GM21576 (cell line): ENCODE data around the gene PTPRG.

Experiments
- ATAC-seq: cut with Tn5 transposase; IDR thresholded peaks from one replicate; pipeline ENCODE4 v1.9.1; 2021; ENCODE audit warnings: mild to moderate bottlenecking, moderate library complexity; ENCODE audit not compliant: unreplicated experiment

PTPRG gene

DNA sequence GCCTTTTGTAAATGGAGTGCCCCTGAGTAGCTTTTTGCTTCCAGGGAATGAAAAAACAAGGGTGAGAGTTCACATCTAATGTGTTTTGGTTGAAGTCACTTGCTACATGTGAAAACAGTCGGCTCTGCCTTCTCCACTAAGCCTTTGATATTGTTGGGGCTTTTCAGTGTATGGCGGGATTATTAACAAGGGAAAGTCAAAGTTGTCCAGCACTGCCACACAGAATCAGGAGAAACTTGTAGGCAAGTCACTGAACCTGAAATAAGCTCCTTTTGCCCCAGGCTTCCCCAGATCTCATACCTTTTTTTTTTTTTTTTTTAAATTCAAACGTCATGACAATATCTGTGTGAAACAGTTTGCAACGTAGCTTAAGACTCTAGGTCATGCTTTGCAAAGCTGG, 564.0 kb downstream of the PTPRG start:
- ATAC-seq = no peak

DNA sequence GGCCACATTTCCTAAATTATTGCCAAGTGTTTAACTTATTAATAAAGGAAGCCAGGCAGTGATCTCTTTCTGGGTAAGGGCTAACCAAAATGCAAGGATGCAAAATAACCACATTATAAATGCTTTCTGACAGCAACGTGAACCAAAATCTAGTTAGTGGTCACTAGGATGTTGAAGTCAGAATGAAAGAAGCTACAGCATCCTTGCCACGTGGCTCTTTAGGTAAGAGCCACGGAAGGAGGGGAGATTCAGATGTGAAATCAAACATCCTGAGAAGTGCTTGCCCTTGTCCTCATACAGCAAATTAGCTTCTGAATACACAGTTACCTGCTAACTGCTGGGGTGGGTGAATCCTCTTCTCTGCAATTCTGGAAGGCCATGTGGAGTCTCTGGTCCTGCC, 565.7 kb downstream of the PTPRG start:
- no peak for ATAC-seq

DNA sequence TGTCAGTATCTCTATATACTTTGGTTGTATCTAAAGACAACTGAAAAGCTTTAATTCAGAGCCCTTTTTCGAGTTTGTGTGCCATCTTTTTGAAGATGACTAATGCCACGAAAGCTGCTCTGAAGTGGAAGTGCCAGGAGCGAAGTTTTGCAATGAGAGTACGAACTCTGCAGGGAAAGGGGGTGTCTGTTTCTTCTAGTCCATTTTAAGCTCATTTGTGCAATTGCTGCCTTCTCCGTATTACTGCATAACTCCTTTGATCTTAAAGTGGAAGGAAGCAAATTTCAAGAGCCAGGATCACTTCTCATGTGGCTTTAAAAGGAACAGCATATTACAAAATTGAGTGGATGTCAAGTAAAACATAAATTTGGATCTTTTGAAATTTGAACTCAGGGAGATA, 566.7 kb downstream of the PTPRG start:
- no peak for ATAC-seq

DNA sequence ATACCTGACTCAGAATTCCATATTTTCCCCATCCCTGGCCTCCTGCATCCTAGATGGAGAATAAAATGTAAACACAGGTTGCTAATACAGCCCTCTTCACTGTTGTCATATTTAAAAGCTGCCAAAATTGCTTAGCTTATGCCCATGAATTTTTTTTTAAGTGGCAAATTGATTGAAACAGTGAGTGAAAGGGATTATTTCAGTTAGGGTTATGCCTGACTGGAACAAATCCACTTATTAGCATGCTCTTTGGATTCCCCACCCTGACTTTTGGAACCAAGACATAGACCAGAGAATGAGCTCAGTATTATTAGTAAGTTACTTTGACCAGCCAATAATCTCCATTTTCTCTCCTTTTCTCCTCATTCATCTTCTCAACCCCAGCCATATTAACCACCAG, 567.3 kb downstream of the PTPRG start:
- no peak for ATAC-seq

GRCh38 chr3:62131050-62131449, 569.7 kb downstream of the PTPRG start:
- no peak for ATAC-seq

GRCh38 chr3:62131620-62132019, 570.2 kb downstream of the PTPRG start:
- no peak for ATAC-seq

- no peak for ATAC-seq
These were observed 570.7 kb downstream of the PTPRG start for GRCh38 chr3:62132027-62132602.

DNA sequence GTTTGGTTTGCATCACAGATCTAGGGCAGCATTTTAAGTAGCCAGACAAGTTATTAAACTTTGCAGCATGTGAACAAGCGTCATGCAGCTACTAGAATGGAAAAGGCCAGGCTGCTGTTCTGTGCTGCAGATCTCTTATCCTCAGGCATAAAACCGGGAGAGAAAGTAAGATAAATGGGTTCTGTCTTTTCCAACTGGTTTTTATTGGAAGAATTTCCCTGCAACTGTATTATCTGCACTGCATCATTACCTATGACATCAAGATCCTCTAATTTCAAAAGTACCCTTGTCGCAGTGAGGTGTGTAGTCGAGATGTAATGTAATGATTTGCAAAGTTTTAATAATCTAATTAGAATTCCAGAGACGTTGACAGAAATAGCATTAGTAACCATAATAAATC, 571.6 kb downstream of the PTPRG start:
- no peak for ATAC-seq

GRCh38 chr3:62134061-62134496, 572.7 kb downstream of the PTPRG start:
- ATAC-seq = no peak

DNA sequence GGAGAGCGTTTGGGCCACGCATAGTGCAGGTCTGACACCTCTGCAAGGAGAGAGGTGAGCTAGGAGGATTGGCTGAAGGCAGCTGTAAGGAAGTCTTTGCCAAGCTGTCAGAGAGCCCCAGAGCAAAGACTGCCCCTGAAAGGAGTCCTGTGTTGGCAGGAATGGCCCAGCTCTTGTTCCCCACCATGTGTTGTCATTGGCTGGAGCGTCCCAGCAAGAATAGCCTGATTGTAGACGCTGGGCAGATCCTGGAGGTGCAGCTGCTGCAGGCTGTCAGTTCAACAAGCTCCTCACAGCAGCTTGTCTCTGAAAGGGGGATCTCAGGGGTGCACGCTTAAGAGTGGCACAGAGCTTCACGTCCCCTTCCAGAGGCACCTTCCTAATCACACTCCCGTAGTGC, 574.4 kb downstream of the PTPRG start:
- no peak for ATAC-seq

GRCh38 chr3:62139957-62140356, 578.6 kb downstream of the PTPRG start:
- no peak for ATAC-seq

GRCh38 chr3:62142331-62143085, 581.1 kb downstream of the PTPRG start:
- no peak for ATAC-seq

DNA sequence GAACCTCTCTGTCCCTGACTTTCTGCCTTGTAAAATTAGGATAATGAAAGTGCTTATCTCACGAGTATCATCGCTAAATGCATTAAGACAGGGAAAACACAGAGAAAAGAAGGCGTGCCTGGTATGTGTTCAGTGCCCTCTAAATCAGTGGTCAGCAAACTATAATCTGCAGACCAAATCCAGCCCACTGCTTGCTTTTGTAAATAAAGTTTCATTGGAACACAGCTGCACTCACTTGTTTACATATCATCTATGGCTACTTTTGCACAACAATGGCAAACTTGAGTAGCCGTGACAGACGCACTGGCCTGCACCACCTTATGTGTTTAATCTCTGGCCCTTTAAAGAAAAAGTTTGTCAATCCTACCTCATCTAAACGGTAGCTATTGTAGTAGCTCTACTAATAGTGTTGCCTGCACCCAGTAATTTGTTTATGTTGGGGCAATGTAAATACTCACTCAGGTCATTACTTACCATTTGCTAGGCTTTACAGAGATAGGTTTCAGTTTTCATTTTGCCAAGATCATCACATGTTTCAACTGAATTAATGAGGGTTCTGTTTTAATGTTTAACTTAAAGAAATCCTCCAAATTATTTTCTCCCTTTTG, 582.6 kb downstream of the PTPRG start:
- ATAC-seq = no peak

DNA sequence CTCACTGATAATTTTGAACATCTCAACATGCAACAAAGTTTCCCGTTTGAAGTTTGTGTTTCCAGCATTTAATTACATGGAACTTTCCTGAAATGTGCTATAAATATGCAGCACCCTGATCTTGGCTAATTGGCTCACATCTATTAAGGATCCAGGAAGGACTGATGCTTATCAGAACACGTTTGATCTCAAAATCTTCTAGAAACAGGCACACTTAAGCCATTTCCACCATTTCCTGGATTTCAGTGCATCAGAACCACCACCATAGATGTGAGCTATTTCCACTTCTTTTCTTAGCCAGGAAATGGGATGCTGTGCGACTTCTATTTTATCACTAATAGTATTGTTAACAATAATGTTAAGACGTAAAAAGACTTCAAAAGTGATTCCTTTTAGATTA, 583.1 kb downstream of the PTPRG start:
- no peak for ATAC-seq

DNA sequence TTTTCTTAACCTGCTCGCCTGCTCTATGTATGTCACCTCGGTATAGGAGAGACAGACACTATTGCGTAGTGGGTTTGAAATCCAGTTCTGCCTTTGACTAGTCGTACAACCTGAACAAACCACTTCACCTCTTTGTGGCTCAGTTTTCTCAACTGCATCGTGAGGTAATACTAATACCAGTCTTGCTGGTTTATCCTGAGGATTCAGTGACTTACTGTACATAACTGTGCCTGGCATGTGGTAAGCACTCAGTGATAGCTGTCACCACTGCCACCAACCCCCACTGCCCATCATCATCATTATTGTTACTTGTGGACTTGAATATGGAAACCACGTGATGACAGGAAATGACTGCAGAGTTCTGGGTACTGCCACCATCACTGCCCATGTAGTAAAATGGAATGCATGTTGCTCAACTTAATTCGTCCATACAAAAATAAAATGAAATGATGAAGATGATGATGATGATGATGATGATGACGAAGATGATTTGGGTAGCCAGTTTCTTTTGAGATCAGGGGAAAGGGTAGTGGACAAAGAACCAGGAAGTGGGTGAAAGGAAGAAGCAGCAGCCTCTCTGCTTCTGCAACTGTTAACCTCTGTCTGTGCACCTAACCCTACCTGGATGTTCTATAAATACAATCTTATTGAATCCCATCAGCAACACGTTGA, 583.9 kb downstream of the PTPRG start:
- ATAC-seq = no peak

DNA sequence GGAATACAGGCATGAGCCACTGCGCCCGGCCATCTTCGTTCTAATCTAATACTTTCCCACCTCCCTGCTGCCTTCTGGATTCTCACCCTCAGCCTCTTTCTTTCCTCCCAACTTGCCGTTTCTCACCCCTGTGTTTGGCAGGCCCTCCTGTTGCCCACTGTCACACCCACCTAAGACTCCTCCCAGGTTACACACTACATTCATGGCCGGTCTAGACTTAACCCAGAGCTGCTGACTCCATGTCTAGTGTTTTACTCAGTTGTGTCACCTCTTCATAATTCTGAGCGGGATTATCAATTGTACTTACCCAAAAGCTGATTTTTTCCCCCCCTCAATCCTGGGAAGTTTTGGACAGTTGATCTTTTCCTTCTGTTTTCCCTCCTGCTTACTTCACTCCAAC, 588.2 kb downstream of the PTPRG start:
- no peak for ATAC-seq

GRCh38 chr3:62149962-62150361, 588.6 kb downstream of the PTPRG start:
- ATAC-seq = no peak

GRCh38 chr3:62151591-62151990, 590.2 kb downstream of the PTPRG start:
- no peak for ATAC-seq

GRCh38 chr3:62153231-62153630, 591.9 kb downstream of the PTPRG start:
- ATAC-seq = no peak

DNA sequence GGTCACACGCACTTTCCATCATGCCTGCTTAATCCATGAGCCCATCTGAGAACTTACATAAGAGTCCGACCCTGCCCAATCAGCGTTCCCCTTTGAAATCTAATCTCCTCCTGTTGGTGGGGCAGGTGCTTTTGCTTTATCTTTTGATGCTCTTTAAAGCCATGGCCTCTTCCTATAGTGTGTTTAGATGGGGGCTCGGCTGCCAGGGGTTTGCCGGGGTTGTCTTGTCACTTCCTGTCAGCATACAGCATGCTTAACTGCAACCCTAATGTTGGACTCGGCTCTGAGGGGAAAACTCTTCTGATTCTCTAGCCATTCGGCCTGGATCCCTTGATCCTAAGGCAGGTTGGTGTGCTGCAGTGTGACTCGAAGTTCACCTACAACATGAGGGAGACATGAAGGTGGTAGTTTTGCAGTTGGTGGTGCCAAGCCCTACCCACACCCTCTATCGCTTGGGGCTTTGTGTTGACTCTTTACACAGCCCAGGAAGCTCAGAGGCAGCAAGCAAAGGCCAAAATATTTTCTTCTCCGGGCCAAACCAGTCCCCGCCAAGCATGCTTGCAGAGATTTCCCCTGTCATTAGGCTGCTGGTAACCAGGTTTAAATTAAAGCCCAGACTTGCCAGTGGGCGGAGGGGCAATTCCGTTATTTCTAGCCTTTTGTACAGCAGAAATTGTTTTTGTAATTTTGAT, 593.2 kb downstream of the PTPRG start:
- ATAC-seq = no peak

GRCh38 chr3:62159056-62159708, 597.8 kb downstream of the PTPRG start:
- ATAC-seq = no peak
